ENCODE results near the gene COL8A2.

DNA sequence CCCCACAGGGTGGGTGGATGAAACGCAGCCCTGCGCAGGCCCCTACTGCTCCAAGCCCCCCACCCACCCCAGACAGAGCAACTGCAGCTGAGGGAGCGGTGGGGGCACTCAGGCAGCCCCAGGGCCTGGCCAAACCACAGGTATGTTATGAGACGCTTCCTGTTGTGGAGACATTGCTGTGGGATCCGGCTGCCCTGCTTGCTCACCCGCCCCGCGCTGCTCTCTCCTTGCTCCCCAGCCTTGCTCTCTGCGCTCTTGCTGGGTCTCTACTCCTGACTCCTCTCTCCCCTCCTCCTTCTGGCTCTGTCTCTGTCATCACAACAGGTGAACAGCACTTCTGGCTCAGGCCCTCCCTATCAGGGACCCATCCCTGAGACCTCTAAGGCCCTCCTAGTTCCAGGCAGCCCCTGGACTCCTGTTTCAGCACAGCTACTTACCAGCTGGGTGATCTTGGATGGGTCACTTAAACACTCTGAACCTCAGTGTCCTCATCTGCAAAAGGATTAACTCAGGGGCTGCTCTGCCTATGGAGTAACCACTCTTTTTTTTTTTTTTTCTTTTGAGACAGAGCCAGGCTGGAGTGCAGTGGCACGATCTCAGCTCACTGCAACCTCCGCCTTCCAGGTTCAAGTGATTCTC is 15.9 kb downstream of the COL8A2 start:
- TF ChIP-seq, protein P1, sequence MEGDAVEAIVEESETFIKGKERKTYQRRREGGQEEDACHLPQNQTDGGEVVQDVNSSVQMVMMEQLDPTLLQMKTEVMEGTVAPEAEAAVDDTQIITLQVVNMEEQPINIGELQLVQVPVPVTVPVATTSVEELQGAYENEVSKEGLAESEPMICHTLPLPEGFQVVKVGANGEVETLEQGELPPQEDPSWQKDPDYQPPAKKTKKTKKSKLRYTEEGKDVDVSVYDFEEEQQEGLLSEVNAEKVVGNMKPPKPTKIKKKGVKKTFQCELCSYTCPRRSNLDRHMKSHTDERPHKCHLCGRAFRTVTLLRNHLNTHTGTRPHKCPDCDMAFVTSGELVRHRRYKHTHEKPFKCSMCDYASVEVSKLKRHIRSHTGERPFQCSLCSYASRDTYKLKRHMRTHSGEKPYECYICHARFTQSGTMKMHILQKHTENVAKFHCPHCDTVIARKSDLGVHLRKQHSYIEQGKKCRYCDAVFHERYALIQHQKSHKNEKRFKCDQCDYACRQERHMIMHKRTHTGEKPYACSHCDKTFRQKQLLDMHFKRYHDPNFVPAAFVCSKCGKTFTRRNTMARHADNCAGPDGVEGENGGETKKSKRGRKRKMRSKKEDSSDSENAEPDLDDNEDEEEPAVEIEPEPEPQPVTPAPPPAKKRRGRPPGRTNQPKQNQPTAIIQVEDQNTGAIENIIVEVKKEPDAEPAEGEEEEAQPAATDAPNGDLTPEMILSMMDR (IDR thresholded peaks at IDR 0.05), result no peak
- no peak for TF ChIP-seq ZFX (IDR thresholded peaks at IDR 0.05; ENCODE audit: borderline replicate concordance)
